Stimulated activated naive CD8-positive, alpha-beta T cell treated with anti-CD3 and anti-CD28 coated beads, Interleukin-15, Interleukin-2, amounts not matched to agents 100 ng/mL and 50 ng/mL, for 24 hours (primary cell): ENCODE results near the gene PAXX.
"Not testable (repeated sequence)": the region's sequence is repeated elsewhere in the genome, so short reads cannot be mapped to it uniquely, and the experiment has no call there.

ENCODE experiments used
- H3K27ac Mint-ChIP-seq: one replicate; pipeline ENCODE4 v1.8.0; 2021; ENCODE audit warnings: mild to moderate bottlenecking, mixed read lengths
- H3K27me3 Mint-ChIP-seq: one replicate; pipeline ENCODE4 v1.8.0; 2021; ENCODE audit warnings: mixed read lengths
- H3K36me3 Mint-ChIP-seq: one replicate; pipeline ENCODE4 v1.8.0; 2021; ENCODE audit warnings: low read depth, mixed read lengths
- H3K4me1 Mint-ChIP-seq: one replicate; pipeline ENCODE4 v1.8.0; 2021; ENCODE audit warnings: low read depth, mixed read lengths
- H3K4me3 Mint-ChIP-seq: one replicate; pipeline ENCODE4 v1.8.0; 2021; ENCODE audit warnings: mild to moderate bottlenecking, mixed read lengths
- H3K9me3 Mint-ChIP-seq: one replicate; pipeline ENCODE4 v1.8.0; 2021; ENCODE audit warnings: mixed read lengths

PAXX gene

GRCh38 chr9:137029058-137029936 is 37.1 kb downstream of the PAXX start:
- H3K27ac Mint-ChIP-seq: peak overlapping the region; percentile 55

DNA sequence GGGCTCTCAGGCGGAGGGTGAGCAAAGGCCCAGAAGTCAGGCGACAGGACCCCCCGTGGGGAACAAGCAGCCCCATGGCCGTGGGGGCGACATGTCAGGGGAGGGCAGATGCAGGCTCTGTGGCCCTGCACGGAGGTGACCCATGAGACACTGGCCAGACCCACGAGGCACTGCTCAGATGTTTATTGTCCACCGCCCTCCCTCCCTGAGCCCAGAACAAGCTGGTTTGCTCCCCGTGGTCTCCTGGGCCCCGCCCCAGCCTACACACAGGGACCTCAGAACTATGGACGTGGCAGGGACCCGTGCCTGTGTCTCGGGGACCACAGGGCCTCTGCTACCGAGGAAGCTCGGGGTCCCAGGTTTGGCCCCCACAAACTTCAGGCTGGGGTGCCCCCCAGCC is 37.8 kb downstream of the PAXX start:
- peaks cover 56% of the 10 kb centered on the region for H3K4me1 Mint-ChIP-seq
- H3K4me3 Mint-ChIP-seq: peak overlapping the region; percentile 33
- H3K27ac Mint-ChIP-seq: no peak overlapping the region
- H3K36me3 Mint-ChIP-seq: no peaks in the 10 kb centered on the region
- H3K27me3 Mint-ChIP-seq: no peaks in the 10 kb centered on the region
- H3K9me3 Mint-ChIP-seq: no peaks in the 10 kb centered on the region

More at GRCh38 chr9:137029058-137029936, 37.1 kb downstream of the PAXX start:
- no peaks in the 10 kb centered on the region for H3K9me3 Mint-ChIP-seq
- H3K4me3 Mint-ChIP-seq: peak overlapping the region; percentile 66
- peaks cover 49% of the 10 kb centered on the region for H3K4me1 Mint-ChIP-seq
- no peaks in the 10 kb centered on the region for H3K36me3 Mint-ChIP-seq
- no peaks in the 10 kb centered on the region for H3K27me3 Mint-ChIP-seq

GRCh38 chr9:137030538-137031527 is 38.6 kb downstream of the PAXX start:
- H3K4me3 Mint-ChIP-seq: peak overlapping the region; percentile 33

GRCh38 chr9:137031904-137032640 is 39.9 kb downstream of the PAXX start, which contains the start of gene FUT7:
FUT7 (minus strand) TSS chr9:137032088; CDS start chr9:137031991, 97 bp downstream.
- H3K36me3 Mint-ChIP-seq: no peaks in the 10 kb centered on the region
- H3K9me3 Mint-ChIP-seq: no peaks in the 10 kb centered on the region
- peak within 1 kb of the TSS; percentile 47 for H3K4me3 Mint-ChIP-seq
- no peak within 1 kb of the TSS for H3K27ac Mint-ChIP-seq
- H3K4me1 Mint-ChIP-seq: peaks cover 57% of the 10 kb centered on the region
- no peaks in the 10 kb centered on the region for H3K27me3 Mint-ChIP-seq

More at GRCh38 chr9:137030538-137031527, 38.6 kb downstream of the PAXX start:
- Mint-ChIP-seq H3K4me1 (peaks cover 57% of the 10 kb centered on the region), H3K36me3 (no peaks in the 10 kb centered on the region), H3K27me3 (no peaks in the 10 kb centered on the region), H3K27ac (no peak overlapping the region), H3K9me3 (no peaks in the 10 kb centered on the region)

- Mint-ChIP-seq H3K4me1 (peaks cover 53% of the 10 kb centered on the region), H3K9me3 (no peaks in the 10 kb centered on the region), H3K36me3 (no peaks in the 10 kb centered on the region), H3K27ac (no peak overlapping the region), H3K4me3 (peak overlapping the region; percentile 40), H3K27me3 (no peaks in the 10 kb centered on the region)
Observed at GRCh38 chr9:137032858-137033257, 40.6 kb downstream of the PAXX start.

GRCh38 chr9:137033481-137033880 is 41.3 kb downstream of the PAXX start:
- H3K9me3 Mint-ChIP-seq, H3K36me3 Mint-ChIP-seq, H3K4me3 Mint-ChIP-seq, H3K27ac Mint-ChIP-seq, H3K27me3 Mint-ChIP-seq: not testable (repeated sequence)
- peaks cover 53% of the 10 kb centered on the region for H3K4me1 Mint-ChIP-seq

DNA sequence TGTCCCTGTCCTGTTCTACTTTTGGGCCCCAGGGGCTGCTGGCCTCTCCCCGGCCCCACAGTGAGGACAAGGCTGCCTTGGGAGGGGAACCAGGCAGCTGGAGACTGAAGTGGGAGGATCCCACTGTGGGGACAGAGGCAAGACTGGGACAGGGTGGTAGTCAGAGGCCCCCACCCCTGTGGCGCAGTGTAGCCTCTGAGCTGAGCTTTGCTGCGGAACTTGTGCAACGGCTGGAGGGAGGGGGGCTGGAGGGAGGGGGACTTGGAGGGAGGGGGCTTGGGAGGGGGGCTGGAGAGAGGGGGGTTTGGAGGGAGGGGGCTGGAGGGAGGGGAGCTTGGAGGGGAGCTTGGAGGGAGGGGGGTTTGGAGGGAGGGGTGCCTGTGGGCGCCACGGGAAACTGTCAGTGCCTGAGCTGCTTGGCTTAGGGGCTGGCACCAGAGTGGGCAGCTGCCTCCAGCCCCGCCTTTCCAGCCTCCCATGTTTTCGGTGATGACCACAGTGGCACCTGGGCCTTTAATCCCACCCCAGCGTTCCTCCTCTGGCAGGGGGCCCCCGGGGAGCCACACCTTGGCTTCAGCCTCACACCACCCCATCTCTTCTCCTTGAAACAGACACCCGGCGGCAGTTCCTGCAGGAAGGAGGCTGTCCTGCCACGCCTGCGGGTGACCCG is 42.0 kb downstream of the PAXX start:
- Mint-ChIP-seq H3K27ac (peak overlapping the region; percentile 63), H3K4me3 (peak overlapping the region; percentile 53), H3K4me1 (peaks cover 47% of the 10 kb centered on the region), H3K36me3 (no peaks in the 10 kb centered on the region), H3K9me3 (no peaks in the 10 kb centered on the region), H3K27me3 (no peaks in the 10 kb centered on the region)

DNA sequence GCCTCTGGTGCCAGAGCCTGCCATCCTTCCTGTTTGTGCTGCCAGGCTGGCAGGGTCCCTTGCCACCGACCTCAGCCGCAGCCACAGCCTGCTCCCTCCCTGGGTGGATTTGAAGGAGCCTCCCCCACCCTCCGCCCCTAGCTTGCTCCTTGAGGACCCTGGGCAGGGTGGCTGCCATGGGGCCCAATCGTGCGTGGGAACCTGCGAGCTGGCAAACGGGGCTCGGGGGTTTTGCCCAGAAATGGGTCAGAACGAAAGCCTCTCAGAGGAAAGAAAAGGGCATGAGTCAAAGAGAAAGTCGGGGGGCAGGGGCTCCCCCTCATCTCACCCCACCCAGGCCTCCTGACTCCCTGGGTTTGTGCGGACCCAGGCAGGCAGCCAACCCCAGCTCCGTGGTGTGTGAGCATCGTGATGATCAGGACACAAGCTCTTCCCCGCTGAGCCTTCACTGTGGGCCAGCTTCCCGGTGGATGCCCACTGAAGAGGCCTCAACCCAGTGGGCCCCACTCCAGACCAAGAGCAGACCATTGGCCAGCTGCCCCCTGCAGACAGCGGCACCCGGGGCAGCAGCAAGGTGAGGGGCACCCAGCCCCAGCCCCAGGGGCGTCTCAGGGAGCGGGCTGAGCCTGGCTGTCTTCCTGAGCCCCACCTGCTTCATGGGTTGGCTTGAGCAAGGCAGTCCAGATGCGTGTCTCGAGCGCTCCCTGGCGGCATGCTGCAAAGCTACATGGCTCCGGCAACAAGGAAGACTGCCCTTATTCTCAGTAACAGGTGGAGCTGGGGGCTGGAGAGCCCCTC is 42.7 kb downstream of the PAXX start:
- no peaks in the 10 kb centered on the region for H3K36me3 Mint-ChIP-seq
- H3K4me1 Mint-ChIP-seq: peaks cover 40% of the 10 kb centered on the region
- no peaks in the 10 kb centered on the region for H3K9me3 Mint-ChIP-seq
- H3K27me3 Mint-ChIP-seq: no peaks in the 10 kb centered on the region
- peak overlapping the region; percentile 53 for H3K4me3 Mint-ChIP-seq
- peak overlapping the region; percentile 63 for H3K27ac Mint-ChIP-seq

DNA sequence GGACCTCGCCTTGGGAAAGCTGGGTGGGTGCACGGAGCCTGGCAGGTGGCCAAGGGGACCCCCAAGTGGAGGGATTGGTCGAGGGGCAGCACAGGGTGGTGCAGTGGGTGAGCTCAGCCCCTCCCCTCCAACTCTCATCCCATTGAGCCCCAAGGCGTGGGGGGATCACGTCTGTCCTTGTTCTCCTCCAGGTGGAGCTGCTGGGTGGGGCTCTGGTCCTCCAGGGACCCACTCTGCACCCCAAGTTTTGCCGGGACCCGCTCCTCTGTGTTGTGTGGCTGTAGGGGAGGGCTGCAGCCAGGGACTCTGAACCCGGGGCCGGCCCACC is 43.2 kb downstream of the PAXX start:
- no peaks in the 10 kb centered on the region for H3K9me3 Mint-ChIP-seq
- no peaks in the 10 kb centered on the region for H3K36me3 Mint-ChIP-seq
- H3K4me1 Mint-ChIP-seq: peaks cover 36% of the 10 kb centered on the region
- no peak overlapping the region for H3K4me3 Mint-ChIP-seq
- no peaks in the 10 kb centered on the region for H3K27me3 Mint-ChIP-seq
- H3K27ac Mint-ChIP-seq: no peak overlapping the region

DNA sequence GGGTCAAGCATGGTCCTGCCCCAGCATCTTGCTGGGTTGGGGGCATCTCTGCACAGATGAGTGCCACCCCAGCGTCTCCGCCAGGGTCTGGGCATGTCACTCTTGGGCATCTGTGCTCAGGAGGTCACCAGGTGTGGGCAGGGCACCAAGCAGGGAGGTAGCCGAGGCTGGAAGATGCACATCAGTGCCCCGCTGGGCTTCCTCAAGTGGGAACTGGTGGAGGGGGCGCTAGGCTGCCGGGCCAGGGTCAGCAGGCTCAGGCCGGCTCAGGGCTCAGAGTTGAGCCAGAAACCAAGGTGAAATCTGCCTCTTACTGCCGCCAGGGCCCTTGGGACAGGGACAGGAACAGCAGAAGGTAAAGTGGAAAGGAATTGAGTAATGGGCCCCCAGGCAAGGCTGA is 43.7 kb downstream of the PAXX start:
- no peak overlapping the region for H3K4me3 Mint-ChIP-seq
- no peaks in the 10 kb centered on the region for H3K27me3 Mint-ChIP-seq
- peaks cover 31% of the 10 kb centered on the region for H3K4me1 Mint-ChIP-seq
- no peak overlapping the region for H3K27ac Mint-ChIP-seq
- no peaks in the 10 kb centered on the region for H3K9me3 Mint-ChIP-seq
- H3K36me3 Mint-ChIP-seq: no peaks in the 10 kb centered on the region

- peaks cover 25% of the 10 kb centered on the region for H3K4me1 Mint-ChIP-seq
- H3K4me3 Mint-ChIP-seq: no peak overlapping the region
- no peaks in the 10 kb centered on the region for H3K36me3 Mint-ChIP-seq
- no peaks in the 10 kb centered on the region for H3K9me3 Mint-ChIP-seq
- no peaks in the 10 kb centered on the region for H3K27me3 Mint-ChIP-seq
- H3K27ac Mint-ChIP-seq: no peak overlapping the region
Observed at GRCh38 chr9:137037035-137037434, 44.8 kb downstream of the PAXX start.

DNA sequence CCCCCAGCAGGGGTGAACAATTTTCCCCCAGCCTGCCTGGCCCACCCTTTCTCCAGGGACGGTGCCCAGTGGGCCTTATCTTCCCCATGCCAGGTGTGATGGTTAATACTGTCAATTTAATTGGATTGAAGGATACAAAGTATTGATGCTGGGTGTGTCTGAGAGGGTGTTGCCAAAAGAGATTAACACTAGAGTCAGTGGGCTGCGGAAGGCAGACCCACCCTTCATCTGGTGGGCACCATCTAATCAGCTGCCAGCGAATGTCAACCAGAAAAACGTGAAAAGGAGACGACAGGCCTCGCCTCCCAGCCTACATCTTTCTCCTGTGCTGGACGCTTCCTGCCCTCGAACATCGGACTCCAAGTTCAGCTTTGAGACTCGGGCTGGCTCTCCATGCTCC is 45.3 kb downstream of the PAXX start:
- Mint-ChIP-seq H3K36me3 (no peaks in the 10 kb centered on the region), H3K4me3 (no peak overlapping the region), H3K4me1 (peaks cover 22% of the 10 kb centered on the region), H3K27me3 (no peaks in the 10 kb centered on the region), H3K9me3 (no peaks in the 10 kb centered on the region), H3K27ac (no peak overlapping the region)

DNA sequence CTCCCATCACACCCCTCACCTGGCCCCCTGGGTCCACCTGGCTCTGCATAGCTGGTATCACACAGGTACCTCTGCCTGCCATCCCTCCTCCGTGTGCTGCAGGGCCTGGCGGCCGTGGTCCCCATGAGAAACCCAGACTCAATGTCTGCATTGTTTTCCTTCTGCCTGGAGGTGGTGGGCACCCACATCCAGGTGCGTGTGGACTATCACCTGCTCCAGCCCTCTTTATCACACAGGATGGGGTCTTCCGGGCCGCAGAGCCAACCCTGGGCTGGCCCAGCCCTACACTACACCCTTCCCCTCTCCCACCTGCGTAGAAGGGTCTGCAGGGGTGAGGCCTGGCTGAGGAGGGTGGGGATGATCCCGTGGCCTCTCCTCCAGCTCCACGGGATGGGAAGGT is 46.7 kb downstream of the PAXX start:
- H3K4me3 Mint-ChIP-seq: no peak overlapping the region
- H3K4me1 Mint-ChIP-seq: peaks cover 10% of the 10 kb centered on the region
- no peaks in the 10 kb centered on the region for H3K9me3 Mint-ChIP-seq
- no peaks in the 10 kb centered on the region for H3K27me3 Mint-ChIP-seq
- no peaks in the 10 kb centered on the region for H3K36me3 Mint-ChIP-seq
- H3K27ac Mint-ChIP-seq: no peak overlapping the region
